ENCODE data around the gene RASSF1. TPM values are rescaled to one million over a fixed set of nuclear protein-coding genes. Genes with fewer than 3 reads are reported as not detected.

The RASSF1 gene
- total RNA-seq, 1 donor from 2014 or later, result 57.6 TPM

DNA sequence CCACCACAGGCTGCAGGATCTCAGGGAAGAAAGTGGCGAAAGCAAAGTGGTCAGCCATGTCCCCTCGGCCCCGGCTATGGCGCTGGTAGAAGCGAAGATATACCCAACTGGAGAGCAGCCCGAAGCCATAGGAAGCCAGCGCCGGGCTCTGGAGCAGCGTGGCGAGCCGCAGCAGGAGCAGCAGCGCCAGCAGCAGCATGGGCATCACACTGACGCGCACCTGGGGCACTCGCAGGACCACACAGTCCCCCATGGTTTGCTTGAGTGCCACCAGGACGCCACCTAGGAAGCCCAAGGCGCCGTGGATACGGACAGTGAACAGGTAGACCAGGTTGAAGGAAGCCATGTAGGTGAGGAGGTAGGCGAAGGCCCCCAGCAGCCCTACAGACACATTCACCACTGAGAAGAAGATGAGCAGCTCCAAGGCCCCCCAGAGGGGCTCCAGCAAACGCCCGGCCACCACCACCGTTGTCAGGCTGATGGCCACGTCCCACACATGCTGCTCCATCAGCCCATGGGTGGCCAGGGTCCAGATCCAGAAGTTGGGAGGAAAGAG, 17.8 kb upstream of the RASSF1 start:
- Mint-ChIP-seq H3K4me3 (peak overlapping the region; percentile 99), H3K27me3 (ENCODE audit: insufficient read depth) (peaks cover 2% of the 10 kb centered on the region), H3K9me3 (no peaks in the 10 kb centered on the region), H3K36me3 (ENCODE audit: low read depth) (peaks cover 16% of the 10 kb centered on the region), H3K27ac (peak overlapping the region; percentile 75), H3K4me1 (ENCODE audit: low read depth) (peaks cover 45% of the 10 kb centered on the region)
- DNase-seq (ENCODE audit: low spot score), result no peak
- intact Hi-C loops (cut with micrococcal nuclease), result loop anchor here (2.0 to 10.0 kb wide), 5 partner anchors 252 to 1696 kb away; partner anchors contain the start of genes CISH, DUSP7, MANF and RPL29

DNA sequence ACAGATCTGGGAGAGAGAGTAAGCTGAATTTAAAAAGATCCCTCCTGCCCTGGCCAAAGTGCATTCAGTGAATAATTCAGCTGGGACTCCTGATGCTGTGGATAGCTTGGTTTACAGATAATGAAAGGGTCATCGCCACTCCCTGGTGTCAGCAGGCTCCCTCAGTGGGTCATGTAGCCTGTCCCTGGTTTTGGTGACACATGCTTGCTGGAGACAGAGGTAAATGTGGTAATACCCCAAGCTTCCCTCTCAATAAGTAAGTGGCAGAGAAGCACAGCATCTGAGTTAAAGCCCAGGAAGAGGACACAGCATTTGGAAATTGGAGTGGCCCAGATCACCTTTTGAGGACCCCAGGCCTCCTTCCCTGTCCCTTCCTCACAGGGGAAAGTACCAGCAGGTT, 16.8 kb upstream of the RASSF1 start:
- Mint-ChIP-seq H3K27me3 (ENCODE audit: insufficient read depth) (no peaks in the 10 kb centered on the region), H3K4me1 (ENCODE audit: low read depth) (peaks cover 45% of the 10 kb centered on the region), H3K36me3 (ENCODE audit: low read depth) (peaks cover 18% of the 10 kb centered on the region), H3K4me3 (peak overlapping the region; percentile 99), H3K27ac (no peak overlapping the region), H3K9me3 (no peaks in the 10 kb centered on the region)
- no peak for DNase-seq (ENCODE audit: low spot score)
- intact Hi-C loops (cut with micrococcal nuclease), result loop anchor here (10.0 kb wide), 3 partner anchors 1327 to 1697 kb away; partner anchors contain the start of genes DUSP7 and RPL29

DNA sequence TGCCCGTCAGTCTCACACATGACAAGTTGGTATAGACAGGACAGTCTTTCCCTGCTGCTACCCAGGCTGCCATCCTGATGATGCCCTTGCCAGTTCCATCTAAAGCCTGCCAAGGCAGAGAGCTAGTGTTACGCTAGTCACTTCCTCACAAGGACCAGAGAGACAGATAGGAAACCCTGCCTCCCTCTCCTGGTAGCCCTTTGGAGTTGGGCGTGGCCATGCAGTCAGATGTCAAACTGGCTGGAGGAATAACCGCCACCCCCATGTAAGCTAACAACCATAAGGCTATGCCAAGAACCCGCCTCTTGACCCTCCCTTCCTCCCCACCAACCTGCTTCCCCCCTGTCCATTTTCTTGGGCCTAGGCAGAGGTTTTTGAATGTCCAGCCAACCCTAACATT, 15.9 kb upstream of the RASSF1 start:
- intact Hi-C loops (cut with micrococcal nuclease), result loop anchor here (10.0 kb wide), 3 partner anchors 1328 to 1698 kb away; partner anchors contain the start of genes DUSP7 and RPL29
- Mint-ChIP-seq H3K9me3 (no peaks in the 10 kb centered on the region), H3K36me3 (ENCODE audit: low read depth) (peaks cover 18% of the 10 kb centered on the region), H3K4me3 (peak overlapping the region; percentile 99), H3K27me3 (ENCODE audit: insufficient read depth) (no peaks in the 10 kb centered on the region), H3K27ac (no peak overlapping the region), H3K4me1 (ENCODE audit: low read depth) (peaks cover 46% of the 10 kb centered on the region)
- DNase-seq (ENCODE audit: low spot score), result no peak

DNA sequence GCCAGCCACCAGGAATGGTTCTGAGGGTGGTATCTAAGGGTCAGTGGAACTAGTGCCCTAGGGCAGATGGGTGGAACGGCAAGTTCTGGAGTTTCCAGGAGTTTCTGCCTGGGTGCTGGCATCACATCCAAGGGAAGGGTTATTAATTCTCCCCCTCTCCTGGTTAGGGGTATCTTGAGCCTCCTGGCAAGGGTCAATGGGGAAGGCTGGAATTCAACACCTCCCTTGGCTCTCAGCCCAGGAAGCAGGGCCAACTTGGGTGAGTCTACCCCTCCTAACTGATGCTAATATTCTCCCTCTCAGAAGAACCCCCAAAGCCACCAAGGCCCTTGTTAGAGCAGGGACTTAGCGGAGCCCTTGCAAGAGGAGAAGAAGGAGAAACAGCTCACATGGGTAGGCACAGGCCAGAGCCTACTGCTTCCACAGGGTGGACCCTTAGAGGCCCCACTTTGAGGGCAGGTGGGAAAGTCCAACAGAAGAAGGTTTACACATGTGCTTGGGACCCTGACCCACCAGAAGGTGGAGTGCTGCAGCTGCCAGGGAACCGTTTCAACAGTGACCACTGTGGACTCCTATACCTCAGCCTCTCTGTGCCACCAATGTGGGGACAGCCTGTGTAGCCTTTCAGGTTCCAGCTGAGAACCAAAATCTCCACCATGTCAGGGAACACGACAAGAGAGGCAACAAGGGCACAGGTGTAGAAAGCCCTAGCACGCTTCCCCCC, 15.4 kb upstream of the RASSF1 start:
- intact Hi-C loops (cut with micrococcal nuclease), result loop anchor here (10.0 kb wide), 3 partner anchors 1329 to 1699 kb away; partner anchors contain the start of genes DUSP7 and RPL29
- DNase-seq (ENCODE audit: low spot score), result no peak
- H3K27me3 Mint-ChIP-seq (ENCODE audit: insufficient read depth), result no peaks in the 10 kb centered on the region
- peak overlapping the region; percentile 99 for H3K4me3 Mint-ChIP-seq
- H3K9me3 Mint-ChIP-seq, result no peaks in the 10 kb centered on the region
- H3K27ac Mint-ChIP-seq, result no peak overlapping the region
- peaks cover 51% of the 10 kb centered on the region for H3K4me1 Mint-ChIP-seq (ENCODE audit: low read depth)
- peaks cover 23% of the 10 kb centered on the region for H3K36me3 Mint-ChIP-seq (ENCODE audit: low read depth)

DNA sequence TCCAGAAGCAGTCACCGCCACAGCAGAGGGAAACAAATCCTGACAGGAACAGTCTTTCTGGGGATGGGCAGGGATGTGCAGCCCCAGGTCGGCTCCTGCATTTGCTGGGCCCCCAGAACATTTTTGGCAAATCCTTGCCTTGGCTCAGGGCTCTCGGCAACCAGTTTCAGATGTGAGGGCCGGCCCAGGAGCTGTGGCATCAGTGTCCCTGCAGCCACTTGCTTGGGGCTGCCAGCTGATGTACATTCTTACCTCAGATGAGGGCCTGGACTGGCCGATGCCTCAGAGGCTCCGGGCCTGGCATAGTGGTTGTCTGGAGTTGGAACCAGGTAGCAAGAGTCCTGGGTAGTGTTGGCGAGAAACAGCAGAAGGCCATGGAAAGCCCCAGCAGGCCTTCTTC, 14.2 kb upstream of the RASSF1 start:
- Mint-ChIP-seq H3K4me3 (no peak overlapping the region), H3K27ac (no peak overlapping the region), H3K4me1 (ENCODE audit: low read depth) (peaks cover 57% of the 10 kb centered on the region), H3K27me3 (ENCODE audit: insufficient read depth) (no peaks in the 10 kb centered on the region), H3K9me3 (no peaks in the 10 kb centered on the region), H3K36me3 (ENCODE audit: low read depth) (peaks cover 31% of the 10 kb centered on the region)
- intact Hi-C loops (cut with micrococcal nuclease), result loop anchor here (10.0 kb wide), 3 partner anchors 1330 to 1700 kb away; partner anchors contain the start of genes DUSP7 and RPL29
- DNase-seq (ENCODE audit: low spot score), result no peak

DNA sequence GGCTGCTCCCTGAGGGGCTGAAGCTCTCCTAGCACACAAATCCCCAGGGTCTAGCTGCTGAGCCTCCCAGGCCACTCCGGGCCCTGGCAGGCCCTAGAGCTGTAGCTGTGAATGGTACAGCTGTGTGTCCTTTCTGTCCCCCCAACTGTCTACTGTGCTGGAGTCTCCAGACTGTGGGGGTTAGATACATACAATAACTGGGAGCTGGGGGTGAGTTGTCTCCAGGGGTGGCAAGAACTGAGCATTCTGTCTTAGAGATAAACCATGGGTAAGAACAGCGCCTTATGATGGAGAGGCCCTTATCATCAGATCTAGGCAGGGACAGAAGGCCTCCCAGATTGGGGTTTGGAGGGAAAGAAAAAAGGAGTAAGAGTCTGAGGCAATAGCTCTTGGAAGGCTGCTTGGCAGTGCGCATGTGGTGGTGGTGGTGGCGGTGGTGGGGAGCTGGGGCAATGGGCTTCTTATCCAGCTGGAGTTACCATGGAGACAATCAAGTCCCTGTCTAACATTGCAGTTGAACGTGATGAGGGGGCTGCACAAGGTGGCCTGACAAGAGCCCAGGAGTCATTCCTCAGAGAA, 13.6 kb upstream of the RASSF1 start:
- Mint-ChIP-seq H3K27me3 (ENCODE audit: insufficient read depth) (no peaks in the 10 kb centered on the region), H3K9me3 (no peaks in the 10 kb centered on the region), H3K36me3 (ENCODE audit: low read depth) (peaks cover 30% of the 10 kb centered on the region), H3K27ac (no peak overlapping the region), H3K4me3 (no peak overlapping the region), H3K4me1 (ENCODE audit: low read depth) (peaks cover 56% of the 10 kb centered on the region)
- no peak for DNase-seq (ENCODE audit: low spot score)
- intact Hi-C loops (cut with micrococcal nuclease), result loop anchor here (10.0 kb wide), 3 partner anchors 1331 to 1701 kb away; partner anchors contain the start of genes DUSP7 and RPL29

DNA sequence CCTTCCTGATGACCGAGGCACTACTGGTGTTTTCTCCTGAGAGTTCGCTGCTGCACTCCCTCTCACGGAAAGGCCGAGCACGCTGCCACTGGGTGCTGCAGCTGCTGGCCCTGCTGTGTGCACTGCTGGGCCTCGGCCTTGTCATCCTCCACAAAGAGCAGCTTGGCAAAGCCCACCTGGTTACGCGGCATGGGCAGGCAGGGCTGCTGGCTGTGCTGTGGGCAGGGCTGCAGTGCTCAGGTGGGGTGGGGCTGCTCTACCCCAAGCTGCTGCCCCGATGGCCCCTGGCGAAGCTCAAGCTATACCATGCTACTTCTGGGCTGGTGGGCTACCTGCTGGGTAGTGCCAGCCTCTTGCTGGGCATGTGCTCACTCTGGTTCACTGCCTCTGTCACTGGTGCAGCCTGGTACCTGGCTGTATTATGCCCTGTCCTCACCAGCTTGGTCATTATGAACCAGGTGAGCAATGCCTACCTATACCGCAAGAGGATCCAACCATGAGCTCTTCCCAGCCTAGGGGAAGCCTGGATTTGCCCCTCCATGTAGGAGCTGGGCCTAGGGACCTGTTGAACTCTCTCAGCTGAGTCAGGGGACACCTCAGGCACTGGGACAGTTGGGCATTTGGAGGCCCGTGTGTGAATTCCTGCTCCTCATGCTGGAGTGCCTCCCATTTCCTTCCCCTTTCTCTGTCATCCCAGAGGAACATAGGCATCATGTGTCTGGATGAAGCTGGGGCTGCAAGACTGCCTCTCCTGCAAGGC, 12.8 kb upstream of the RASSF1 start:
- Mint-ChIP-seq H3K9me3 (no peaks in the 10 kb centered on the region), H3K36me3 (ENCODE audit: low read depth) (peaks cover 33% of the 10 kb centered on the region), H3K27me3 (ENCODE audit: insufficient read depth) (no peaks in the 10 kb centered on the region), H3K4me3 (no peak overlapping the region), H3K27ac (no peak overlapping the region), H3K4me1 (ENCODE audit: low read depth) (peaks cover 59% of the 10 kb centered on the region)
- no peak for DNase-seq (ENCODE audit: low spot score)
- intact Hi-C loops (cut with micrococcal nuclease), result loop anchor here (10.0 kb wide), 3 partner anchors 1331 to 1701 kb away; partner anchors contain the start of genes DUSP7 and RPL29

DNA sequence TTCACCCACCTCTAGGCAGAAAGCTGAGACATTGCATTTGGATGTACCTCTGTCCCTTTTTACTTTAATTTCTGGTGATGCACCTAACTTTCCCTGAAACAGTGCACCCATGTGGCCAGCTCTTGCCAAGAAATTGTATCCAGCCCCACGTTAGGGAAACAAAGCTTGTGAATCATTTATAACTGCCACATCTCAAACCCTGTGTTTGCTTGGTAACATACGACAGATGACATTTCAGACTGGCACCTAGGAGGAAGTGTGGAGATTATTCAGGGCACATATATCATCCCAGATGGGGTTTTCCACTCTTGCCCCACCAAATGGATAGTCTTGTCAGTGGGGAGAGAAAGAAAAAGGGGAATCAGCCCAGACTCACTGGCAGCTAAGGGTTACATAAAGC, 12.1 kb upstream of the RASSF1 start:
- Mint-ChIP-seq H3K4me3 (peak overlapping the region; percentile 30), H3K4me1 (ENCODE audit: low read depth) (peaks cover 59% of the 10 kb centered on the region), H3K27ac (no peak overlapping the region), H3K27me3 (ENCODE audit: insufficient read depth) (no peaks in the 10 kb centered on the region), H3K9me3 (no peaks in the 10 kb centered on the region), H3K36me3 (ENCODE audit: low read depth) (peaks cover 33% of the 10 kb centered on the region)
- intact Hi-C loops (cut with micrococcal nuclease), result loop anchor here (10.0 kb wide), 3 partner anchors 1332 to 1702 kb away; partner anchors contain the start of genes DUSP7 and RPL29
- no peak for DNase-seq (ENCODE audit: low spot score)

DNA sequence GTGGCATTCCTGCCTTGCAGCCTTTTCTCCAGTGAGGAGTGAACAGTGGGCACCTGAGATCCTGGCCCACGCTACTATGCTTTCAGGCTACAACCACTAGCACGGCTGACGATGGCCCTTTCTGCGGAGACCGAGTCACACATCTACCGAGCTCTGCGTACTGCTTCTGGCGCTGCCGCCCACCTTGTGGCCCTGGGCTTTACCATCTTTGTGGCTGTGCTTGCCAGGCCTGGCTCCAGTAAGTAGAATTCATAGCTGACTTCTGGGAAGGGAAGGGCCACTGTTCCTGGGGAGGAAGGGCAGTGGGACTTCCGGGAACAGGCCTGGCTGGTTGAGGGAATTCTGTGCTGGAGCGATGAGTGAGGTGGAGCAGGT, 10.7 kb upstream of the RASSF1 start:
- H3K36me3 Mint-ChIP-seq (ENCODE audit: low read depth), result peaks cover 33% of the 10 kb centered on the region
- peaks cover 55% of the 10 kb centered on the region for H3K4me1 Mint-ChIP-seq (ENCODE audit: low read depth)
- peak overlapping the region; percentile 95 for H3K27ac Mint-ChIP-seq
- no peak for DNase-seq (ENCODE audit: low spot score)
- peak overlapping the region; percentile 95 for H3K4me3 Mint-ChIP-seq
- intact Hi-C loops (cut with micrococcal nuclease), result loop anchor here (1.0 to 10.0 kb wide), 8 partner anchors 8 to 1703 kb away; partner anchors contain the start of genes CISH, DUSP7, IFRD2 and RPL29
- H3K27me3 Mint-ChIP-seq (ENCODE audit: insufficient read depth), result no peaks in the 10 kb centered on the region
- H3K9me3 Mint-ChIP-seq, result no peaks in the 10 kb centered on the region

DNA sequence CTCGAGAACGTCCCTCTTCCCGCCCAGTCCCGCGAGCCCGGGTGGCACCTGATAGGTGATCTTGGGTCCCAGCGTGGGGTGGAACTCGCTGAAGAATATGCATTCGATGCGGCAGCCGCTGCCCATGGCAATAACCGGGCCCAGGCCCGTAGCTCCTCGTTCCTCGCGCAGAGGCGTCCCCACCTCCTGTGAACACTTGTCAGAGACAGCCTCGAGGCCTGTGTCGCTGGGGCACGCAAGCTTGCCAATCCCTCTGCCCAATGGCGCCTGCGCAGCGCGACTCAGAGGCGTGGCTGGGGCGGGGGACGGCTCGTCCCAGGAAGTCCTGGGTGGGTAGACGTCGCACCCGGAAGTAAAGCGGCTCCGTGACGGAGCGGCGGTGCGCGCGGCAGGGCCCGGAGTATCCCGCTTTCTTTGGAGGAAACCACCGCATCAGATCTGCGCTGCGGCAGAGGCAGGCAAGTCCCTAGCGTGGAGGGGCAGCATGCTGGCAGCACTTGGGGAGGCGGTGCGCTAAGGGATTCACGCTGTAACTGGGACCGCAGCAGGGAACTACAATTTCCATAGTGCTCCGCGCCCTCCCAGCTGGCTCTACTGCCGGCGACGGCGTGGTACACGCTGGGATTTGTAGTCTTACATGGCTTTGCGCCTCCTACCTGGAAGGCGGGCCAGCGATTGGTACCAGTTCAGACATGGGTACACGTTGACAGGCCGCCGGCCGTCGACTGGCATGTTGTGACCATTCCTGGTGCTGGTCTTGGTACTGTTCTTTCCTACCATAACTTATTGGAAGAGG, 10.1 kb upstream of the RASSF1 start, which contains the start of the genes CYB561D2 and NPRL2:
Gene CYB561D2, plus strand, starts transcription at position 336 of the 796 bp plus-strand sequence. CDS start 572 bp downstream, outside the sequence.
Gene NPRL2, minus strand, starts transcription at position 249 of the 796 bp plus-strand sequence. Its CDS starts 123 bp downstream, at position 126.
- peaks cover 33% of the 10 kb centered on the region for H3K36me3 Mint-ChIP-seq (ENCODE audit: low read depth)

DNA sequence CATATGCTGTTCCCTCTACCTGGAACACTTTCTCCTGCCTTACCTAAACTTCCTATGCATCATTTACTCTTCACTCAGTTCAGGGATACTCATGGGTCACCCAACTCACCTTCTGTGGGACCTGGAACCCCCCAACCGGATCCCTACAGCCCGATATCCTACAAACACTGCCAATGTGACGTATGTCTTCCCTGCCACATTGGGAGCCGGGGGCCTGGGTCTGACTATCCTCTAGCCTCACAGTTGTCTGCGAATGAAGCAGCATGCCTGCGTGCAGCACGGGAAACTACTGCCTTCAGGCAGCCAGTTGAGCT, 9.5 kb upstream of the RASSF1 start:
- Mint-ChIP-seq H3K36me3 (ENCODE audit: low read depth) (peaks cover 30% of the 10 kb centered on the region), H3K9me3 (no peaks in the 10 kb centered on the region), H3K4me1 (ENCODE audit: low read depth) (peaks cover 56% of the 10 kb centered on the region), H3K27ac (peak overlapping the region; percentile 95), H3K4me3 (peak overlapping the region; percentile 95), H3K27me3 (ENCODE audit: insufficient read depth) (no peaks in the 10 kb centered on the region)
- no peak for DNase-seq (ENCODE audit: low spot score)
- intact Hi-C loops (cut with micrococcal nuclease), result loop anchor here (1.0 to 10.0 kb wide), 7 partner anchors 10 to 1705 kb away; partner anchors contain the start of genes CISH, DUSP7, HYAL3 and NAA80

More for the DNA sequence above, 10.1 kb upstream of the RASSF1 start, which contains the start of the genes CYB561D2 and NPRL2:
- DNase-seq (ENCODE audit: low spot score), result peak; percentile 100
- Mint-ChIP-seq H3K9me3 (no peaks in the 10 kb centered on the region), H3K4me3 (peak within 1 kb of the TSS; percentile 95), H3K4me1 (ENCODE audit: low read depth) (peaks cover 55% of the 10 kb centered on the region), H3K27ac (peak within 1 kb of the TSS; percentile 95), H3K27me3 (ENCODE audit: insufficient read depth) (no peaks in the 10 kb centered on the region)
- intact Hi-C loops (cut with micrococcal nuclease), result loop anchor here (1.0 to 10.0 kb wide), 10 partner anchors 9 to 1704 kb away; partner anchors contain the start of genes CISH, DUSP7, HYAL3 and IFRD2

Measured in activated T-helper 1 cell treated with anti-CD3 and anti-CD28 coated beads, Interleukin-12 subunit alpha, Interleukin-12 subunit beta, Interleukin-2, Interleukin-4 antibody, amounts not matched to agents 30 ng/mL and 10 ng/mL and 1 ng/mL, durations not matched to agents 14 hours and 24 hours and 36 hours (primary cell).